ENCODE measurements around the gene RALGAPA2. TPM values are rescaled to one million over a fixed set of nuclear protein-coding genes. Genes with fewer than 3 reads are reported as not detected.

Gene RALGAPA2
- total RNA-seq, 1 donor, result 6.2 TPM

GRCh38 chr20:20414640-20415220 is 297.7 kb downstream of the RALGAPA2 start:
- H4K20me1 ChIP-seq (ENCODE audit: insufficient read depth, low read length), result no peaks in the 10 kb centered on the region
- H2AFZ ChIP-seq (ENCODE audit: low read length), result no peak overlapping the region
- no peaks in the 10 kb centered on the region for H3K79me2 ChIP-seq (ENCODE audit: insufficient read depth, low read length)
- H3K4me3 ChIP-seq (ENCODE audit: insufficient read depth, low read length), result no peak overlapping the region
- H3K4me2 ChIP-seq (ENCODE audit: insufficient read depth, low read length), result no peak overlapping the region
- no peak for DNase-seq (ENCODE audit: insufficient read length, low spot score, missing footprints)
- TF ChIP-seq CTCF (IDR thresholded peaks at IDR 0.05; ENCODE audit: extremely low read depth, low read depth, low read length), result no peak
- H3K9me3 ChIP-seq (ENCODE audit: low read depth, low read length), result no peaks in the 10 kb centered on the region
- no peaks in the 10 kb centered on the region for H3K36me3 ChIP-seq (ENCODE audit: insufficient read depth, low read length)
- no peaks in the 10 kb centered on the region for H3K4me1 ChIP-seq (ENCODE audit: insufficient read depth, low read length)
- H3K27ac ChIP-seq (ENCODE audit: low read depth, low read length), result no peak overlapping the region
- H3K27me3 ChIP-seq (ENCODE audit: insufficient read depth, low read length), result no peaks in the 10 kb centered on the region

- Histone ChIP-seq H3K4me2 (ENCODE audit: insufficient read depth, low read length) (no peak overlapping the region), H2AFZ (ENCODE audit: low read length) (no peak overlapping the region), H3K4me1 (ENCODE audit: insufficient read depth, low read length) (no peaks in the 10 kb centered on the region), H3K27ac (ENCODE audit: low read depth, low read length) (no peak overlapping the region), H3K79me2 (ENCODE audit: insufficient read depth, low read length) (no peaks in the 10 kb centered on the region), H3K27me3 (ENCODE audit: insufficient read depth, low read length) (no peaks in the 10 kb centered on the region), H3K36me3 (ENCODE audit: insufficient read depth, low read length) (no peaks in the 10 kb centered on the region), H3K9me3 (ENCODE audit: low read depth, low read length) (no peaks in the 10 kb centered on the region), H3K4me3 (ENCODE audit: insufficient read depth, low read length) (no peak overlapping the region), H4K20me1 (ENCODE audit: insufficient read depth, low read length) (no peaks in the 10 kb centered on the region)
- no peak for TF ChIP-seq CTCF (IDR thresholded peaks at IDR 0.05; ENCODE audit: extremely low read depth, low read depth, low read length)
- no peak for DNase-seq (ENCODE audit: insufficient read length, low spot score, missing footprints)
Measured at GRCh38 chr20:20413810-20414281, 298.6 kb downstream of the RALGAPA2 start.

- H3K79me2 ChIP-seq (ENCODE audit: insufficient read depth, low read length), result no peaks in the 10 kb centered on the region
- H2AFZ ChIP-seq (ENCODE audit: low read length), result no peak overlapping the region
- no peaks in the 10 kb centered on the region for H3K27me3 ChIP-seq (ENCODE audit: insufficient read depth, low read length)
- no peaks in the 10 kb centered on the region for H3K9me3 ChIP-seq (ENCODE audit: low read depth, low read length)
- no peak overlapping the region for H3K27ac ChIP-seq (ENCODE audit: low read depth, low read length)
- no peak for TF ChIP-seq CTCF (IDR thresholded peaks at IDR 0.05; ENCODE audit: extremely low read depth, low read depth, low read length)
- no peak overlapping the region for H3K4me3 ChIP-seq (ENCODE audit: insufficient read depth, low read length)
- no peaks in the 10 kb centered on the region for H4K20me1 ChIP-seq (ENCODE audit: insufficient read depth, low read length)
- no peaks in the 10 kb centered on the region for H3K4me1 ChIP-seq (ENCODE audit: insufficient read depth, low read length)
- H3K36me3 ChIP-seq (ENCODE audit: insufficient read depth, low read length), result no peaks in the 10 kb centered on the region
- no peak for DNase-seq (ENCODE audit: insufficient read length, low spot score, missing footprints)
- no peak overlapping the region for H3K4me2 ChIP-seq (ENCODE audit: insufficient read depth, low read length)
Measured at GRCh38 chr20:20412750-20413149, 299.7 kb downstream of the RALGAPA2 start.

GRCh38 chr20:20411836-20412235 is 300.6 kb downstream of the RALGAPA2 start:
- Histone ChIP-seq H4K20me1 (ENCODE audit: insufficient read depth, low read length) (no peaks in the 10 kb centered on the region), H3K4me1 (ENCODE audit: insufficient read depth, low read length) (no peaks in the 10 kb centered on the region), H2AFZ (ENCODE audit: low read length) (no peak overlapping the region), H3K27me3 (ENCODE audit: insufficient read depth, low read length) (no peaks in the 10 kb centered on the region), H3K4me3 (ENCODE audit: insufficient read depth, low read length) (no peak overlapping the region), H3K9me3 (ENCODE audit: low read depth, low read length) (no peaks in the 10 kb centered on the region), H3K27ac (ENCODE audit: low read depth, low read length) (no peak overlapping the region), H3K4me2 (ENCODE audit: insufficient read depth, low read length) (no peak overlapping the region), H3K36me3 (ENCODE audit: insufficient read depth, low read length) (no peaks in the 10 kb centered on the region), H3K79me2 (ENCODE audit: insufficient read depth, low read length) (no peaks in the 10 kb centered on the region)
- TF ChIP-seq CTCF (IDR thresholded peaks at IDR 0.05; ENCODE audit: extremely low read depth, low read depth, low read length), result no peak
- no peak for DNase-seq (ENCODE audit: insufficient read length, low spot score, missing footprints)

All from osteoblast (primary cell).